Heart right ventricle (tissue), 16 donors: Measurements from ENCODE around the gene ABCA10. TPM values are rescaled to one million over a fixed set of nuclear protein-coding genes. Genes with fewer than 3 reads are reported as not detected.

Source experiments
- ATAC-seq, 8 donors: fragments of 200-7000 bp; cut with Tn5 transposase; one replicate each; pipeline ENCODE4 v1.9.1; 2020; ENCODE audit warnings: mild to moderate bottlenecking in 8 of 8, moderate library complexity in 8 of 8, moderate number of reproducible peaks in 1 of 8
- DNase-seq, 2 donors: peaks; one replicate each; pipeline ENCODE4 v3.0.0-alpha.2; 2020
- H3K27ac ChIP-seq, 10 donors: fragments of 200-600 bp; sonication (generic) in 2 of 10; one replicate each; pipeline versions ENCODE4 v1.5.0 to v1.8.0; 2020 to 2022; ENCODE audit warnings: mild to moderate bottlenecking in 3 of 10
- H3K27me3 ChIP-seq, 7 donors: fragments of 200-600 bp; one replicate each; pipeline ENCODE4 v1.8.0; 2021 to 2022; ENCODE audit warnings: mild to moderate bottlenecking in 2 of 7
- H3K36me3 ChIP-seq, 9 donors: fragments of 200-600 bp; sonication (generic) in 1 of 9; one replicate each; pipeline versions ENCODE4 v1.5.0 to v1.8.0; 2020 to 2022; ENCODE audit warnings: mild to moderate bottlenecking in 2 of 9
- H3K4me1 ChIP-seq, 9 donors: fragments of 200-600 bp; sonication (generic) in 1 of 9; one replicate each; pipeline versions ENCODE4 v1.5.0 to v1.8.0; 2020 to 2022; ENCODE audit warnings: mild to moderate bottlenecking in 4 of 9
- H3K4me3 ChIP-seq, 10 donors: fragments of 200-600 bp; sonication (generic) in 2 of 10; one replicate each; pipeline versions ENCODE4 v1.5.0 to v1.8.0; 2020 to 2022; ENCODE audit warnings: mild to moderate bottlenecking in 7 of 10, moderate library complexity in 2 of 10
- H3K9me3 ChIP-seq, 11 donors: fragments of 200-600 bp in 10 of 11; sonication (generic) in 2 of 11; one replicate each; pipeline versions ENCODE4 v1.5.0 to v1.8.0; 2013 to 2022; ENCODE audit warnings: mild to moderate bottlenecking in 2 of 11, control low read depth in 1 of 11, moderate library complexity in 1 of 11
- WGBS, 2 donors: extraction: QIAGEN DNeasy Blood & Tissue Kit; methylation state at CpG; one replicate each; pipeline ENCODE4 v1.1.7; 2013; ENCODE audit warnings: inconsistent platforms in 1 of 2; 5-methylcytosine and 5-hydroxymethylcytosine counted together
- intact Hi-C, 10 donors: fragments of 100-400 bp; cut with DNase I; formaldehyde crosslinking; loops; one replicate each; pipeline versions ENCODE4 v1.11.1 to v1.14.2; 2022
- polyA plus RNA-seq, 2 donors: library from polyadenylated mRNA; stranded (reverse); fragments of 200-250 nt; gene quantifications; one replicate each; pipeline ENCODE4 v1.2.3, GENCODE V29; 2013
- total RNA-seq, 10 donors: library from RNA; stranded (reverse); fragmentation: NEBNext Ultra II Directional in 3 of 10; extraction: Animal tissue kit (Norgen Biotek cat#: 25700) in 3 of 10; gene quantifications; one replicate each; pipeline versions ENCODE4 v1.2.1 to v1.2.4, GENCODE V29; 2021 to 2023
- TF ChIP-seq, protein P1 (sequence below), 9 donors: fragments of 200-600 bp; sonication (generic) in 2 of 9; IDR thresholded peaks; one replicate each; pipeline versions ENCODE4 v1.5.0 to v1.8.0; 2021 to 2022; ENCODE audit warnings: antibody characterized with exemption in 9 of 9, mild to moderate bottlenecking in 5 of 9, moderate library complexity in 1 of 9
- donor health status: Arrhythmogenic right ventricular cardiomyopathy.
- donor health status: ischemic (EF 13 %, LVEDD 7.1; RV severe dilation, severe dysfunction).
- donor health status: healthy with polysubstance abuse.
- donor health status: DM: no; HTN: yes; CAD: no.
- donor health status: DM: no; HTN: no; CAD: no.
- donor health status: ischemic (EF 25% LVEDD 6.9; RV normal size, moderate dysfunction).
- donor health status: ischemic (EF 25% LVEDD 5.7; RV mildly dilated, moderate dysfunction).
- donor health status: healthy.
- donor health status: DM: yes; HTN: yes; CAD: no.
- donor health status: Ischemic cardiomyopathy.
- donor health status: ischemic (EF 35%, LVEDD 5.7; RV mildly dilated, moderate dysfunction).
- donor health status: nonischemic (EF 11% LVEDD 7.7; RV severe dilation, severe dysfunction).
- donor health status: DM: yes; HTN: yes; CAD: no.
- donor health status: PGD.
- donor health status: ischemic (EF 29% LVEDD 5.4; RV normal size, mild dysfunction).
- donor health status: nonischemic (EF 23%, LVEDD 6.1; RV moderate dilation, normal function).

Gene ABCA10
- total and polyA plus RNA-seq, 12 donors = 1.0 to 60.9 (median 3.6) TPM

- ATAC-seq (no peak), DNase-seq (no peak)
- intact Hi-C loops = no loop called here
- TF ChIP-seq, protein P1, sequence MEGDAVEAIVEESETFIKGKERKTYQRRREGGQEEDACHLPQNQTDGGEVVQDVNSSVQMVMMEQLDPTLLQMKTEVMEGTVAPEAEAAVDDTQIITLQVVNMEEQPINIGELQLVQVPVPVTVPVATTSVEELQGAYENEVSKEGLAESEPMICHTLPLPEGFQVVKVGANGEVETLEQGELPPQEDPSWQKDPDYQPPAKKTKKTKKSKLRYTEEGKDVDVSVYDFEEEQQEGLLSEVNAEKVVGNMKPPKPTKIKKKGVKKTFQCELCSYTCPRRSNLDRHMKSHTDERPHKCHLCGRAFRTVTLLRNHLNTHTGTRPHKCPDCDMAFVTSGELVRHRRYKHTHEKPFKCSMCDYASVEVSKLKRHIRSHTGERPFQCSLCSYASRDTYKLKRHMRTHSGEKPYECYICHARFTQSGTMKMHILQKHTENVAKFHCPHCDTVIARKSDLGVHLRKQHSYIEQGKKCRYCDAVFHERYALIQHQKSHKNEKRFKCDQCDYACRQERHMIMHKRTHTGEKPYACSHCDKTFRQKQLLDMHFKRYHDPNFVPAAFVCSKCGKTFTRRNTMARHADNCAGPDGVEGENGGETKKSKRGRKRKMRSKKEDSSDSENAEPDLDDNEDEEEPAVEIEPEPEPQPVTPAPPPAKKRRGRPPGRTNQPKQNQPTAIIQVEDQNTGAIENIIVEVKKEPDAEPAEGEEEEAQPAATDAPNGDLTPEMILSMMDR (IDR thresholded peaks at IDR 0.05) = no peak
- Histone ChIP-seq H3K4me1 (peaks cover 0 to 4% (median 0%) of the 10 kb centered on the region in 9 donors), H3K9me3 (no peaks in the 10 kb centered on the region), H3K27me3 (no peaks in the 10 kb centered on the region), H3K4me3 (no peak overlapping the region), H3K36me3 (peaks cover 0 to 39% (median 8%) of the 10 kb centered on the region in 9 donors), H3K27ac (peak overlapping the region in 1 of 10 donors; percentile 32)
Observed at GRCh38 chr17:69222707-69223258, 5.8 kb downstream of the ABCA10 start.

- TF ChIP-seq, protein P1 (IDR thresholded peaks at IDR 0.05) = no peak
- Histone ChIP-seq H3K4me1 (no peaks in the 10 kb centered on the region), H3K27ac (no peak overlapping the region), H3K27me3 (no peaks in the 10 kb centered on the region), H3K4me3 (no peak overlapping the region), H3K36me3 (peaks cover 0 to 39% (median 8%) of the 10 kb centered on the region in 9 donors), H3K9me3 (no peaks in the 10 kb centered on the region)
- DNase-seq (no peak), ATAC-seq (no peak)
- intact Hi-C loops = no loop called here
- WGBS, 2 donors = 78 to 83% methylated on average over 1 of the region's 1 CpG
Observed at GRCh38 chr17:69220098-69220497, 8.5 kb downstream of the ABCA10 start.

DNA sequence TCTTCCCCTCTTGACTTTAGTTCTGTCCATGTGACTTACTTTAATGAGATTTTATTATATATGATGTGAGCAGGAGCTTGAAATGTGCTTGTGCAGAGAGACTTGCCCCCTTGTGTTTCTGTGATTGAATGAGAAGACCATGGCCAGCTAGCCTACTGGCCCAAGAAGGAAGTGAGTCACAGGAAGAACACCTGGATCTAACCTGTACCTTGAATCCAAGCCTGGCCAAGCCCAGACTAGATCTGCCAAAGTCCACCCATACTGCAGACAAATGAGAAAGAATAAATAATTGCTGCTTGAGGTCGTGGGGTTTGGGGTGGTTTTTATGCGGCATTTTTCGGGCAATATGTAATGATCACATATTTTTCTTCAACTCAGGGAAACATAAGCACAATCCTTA lies 9.6 kb downstream of the ABCA10 start:
- Histone ChIP-seq H3K9me3 (no peaks in the 10 kb centered on the region), H3K4me1 (no peaks in the 10 kb centered on the region), H3K4me3 (no peak overlapping the region), H3K27me3 (no peaks in the 10 kb centered on the region), H3K27ac (no peak overlapping the region), H3K36me3 (peaks cover 0 to 39% (median 8%) of the 10 kb centered on the region in 9 donors)
- TF ChIP-seq, protein P1 (IDR thresholded peaks at IDR 0.05) = no peak
- no peak for DNase-seq
- intact Hi-C loops = no loop called here
- ATAC-seq = no peak
- 83 to 92% methylated on average over 3 of the region's 3 CpGs for WGBS, 2 donors

- intact Hi-C loops = no loop called here
- Histone ChIP-seq H3K4me3 (no peak overlapping the region), H3K27ac (no peak overlapping the region), H3K27me3 (no peaks in the 10 kb centered on the region), H3K4me1 (no peaks in the 10 kb centered on the region), H3K36me3 (peaks cover 0 to 17% (median 4%) of the 10 kb centered on the region in 9 donors), H3K9me3 (peaks cover 0 to 17% (median 0%) of the 10 kb centered on the region in 11 donors)
- ATAC-seq (no peak), DNase-seq (no peak)
- WGBS, 2 donors = 90 to 92% methylated on average over 9 of the region's 9 CpGs
- TF ChIP-seq, protein P1 (IDR thresholded peaks at IDR 0.05) = no peak
Observed at GRCh38 chr17:69213059-69213813, 15.4 kb downstream of the ABCA10 start.
